Heart right ventricle (tissue), 16 donors: Measurements from ENCODE around the gene NEDD8. TPM values are rescaled to one million over a fixed set of nuclear protein-coding genes. Genes with fewer than 3 reads are reported as not detected.

Experiments
- ATAC-seq, 8 donors: fragments of 200-7000 bp; cut with Tn5 transposase; one replicate each; pipeline ENCODE4 v1.9.1; 2020; ENCODE audit warnings: mild to moderate bottlenecking in 8 of 8, moderate library complexity in 8 of 8, moderate number of reproducible peaks in 1 of 8
- DNase-seq, 2 donors: peaks; one replicate each; pipeline ENCODE4 v3.0.0-alpha.2; 2020
- H3K27ac ChIP-seq, 10 donors: fragments of 200-600 bp; sonication (generic) in 2 of 10; one replicate each; pipeline versions ENCODE4 v1.5.0 to v1.8.0; 2020 to 2022; ENCODE audit warnings: mild to moderate bottlenecking in 3 of 10
- H3K27me3 ChIP-seq, 7 donors: fragments of 200-600 bp; one replicate each; pipeline ENCODE4 v1.8.0; 2021 to 2022; ENCODE audit warnings: mild to moderate bottlenecking in 2 of 7
- H3K36me3 ChIP-seq, 9 donors: fragments of 200-600 bp; sonication (generic) in 1 of 9; one replicate each; pipeline versions ENCODE4 v1.5.0 to v1.8.0; 2020 to 2022; ENCODE audit warnings: mild to moderate bottlenecking in 2 of 9
- H3K4me1 ChIP-seq, 9 donors: fragments of 200-600 bp; sonication (generic) in 1 of 9; one replicate each; pipeline versions ENCODE4 v1.5.0 to v1.8.0; 2020 to 2022; ENCODE audit warnings: mild to moderate bottlenecking in 4 of 9
- H3K4me3 ChIP-seq, 10 donors: fragments of 200-600 bp; sonication (generic) in 2 of 10; one replicate each; pipeline versions ENCODE4 v1.5.0 to v1.8.0; 2020 to 2022; ENCODE audit warnings: mild to moderate bottlenecking in 7 of 10, moderate library complexity in 2 of 10
- H3K9me3 ChIP-seq, 11 donors: fragments of 200-600 bp in 10 of 11; sonication (generic) in 2 of 11; one replicate each; pipeline versions ENCODE4 v1.5.0 to v1.8.0; 2013 to 2022; ENCODE audit warnings: mild to moderate bottlenecking in 2 of 11, control low read depth in 1 of 11, moderate library complexity in 1 of 11
- WGBS, 2 donors: extraction: QIAGEN DNeasy Blood & Tissue Kit; methylation state at CpG; one replicate each; pipeline ENCODE4 v1.1.7; 2013; ENCODE audit warnings: inconsistent platforms in 1 of 2; 5-methylcytosine and 5-hydroxymethylcytosine counted together
- intact Hi-C, 10 donors: fragments of 100-400 bp; cut with DNase I; formaldehyde crosslinking; loops; one replicate each; pipeline versions ENCODE4 v1.11.1 to v1.14.2; 2022
- polyA plus RNA-seq, 2 donors: library from polyadenylated mRNA; stranded (reverse); fragments of 200-250 nt; gene quantifications; one replicate each; pipeline ENCODE4 v1.2.3, GENCODE V29; 2013
- total RNA-seq, 10 donors: library from RNA; stranded (reverse); fragmentation: NEBNext Ultra II Directional in 3 of 10; extraction: Animal tissue kit (Norgen Biotek cat#: 25700) in 3 of 10; gene quantifications; one replicate each; pipeline versions ENCODE4 v1.2.1 to v1.2.4, GENCODE V29; 2021 to 2023
- TF ChIP-seq, protein P1 (sequence below), 9 donors: fragments of 200-600 bp; sonication (generic) in 2 of 9; IDR thresholded peaks; one replicate each; pipeline versions ENCODE4 v1.5.0 to v1.8.0; 2021 to 2022; ENCODE audit warnings: antibody characterized with exemption in 9 of 9, mild to moderate bottlenecking in 5 of 9, moderate library complexity in 1 of 9
- donor health status: Arrhythmogenic right ventricular cardiomyopathy.
- donor health status: ischemic (EF 13 %, LVEDD 7.1; RV severe dilation, severe dysfunction).
- donor health status: healthy with polysubstance abuse.
- donor health status: DM: no; HTN: yes; CAD: no.
- donor health status: DM: no; HTN: no; CAD: no.
- donor health status: ischemic (EF 25% LVEDD 6.9; RV normal size, moderate dysfunction).
- donor health status: ischemic (EF 25% LVEDD 5.7; RV mildly dilated, moderate dysfunction).
- donor health status: healthy.
- donor health status: DM: yes; HTN: yes; CAD: no.
- donor health status: Ischemic cardiomyopathy.
- donor health status: ischemic (EF 35%, LVEDD 5.7; RV mildly dilated, moderate dysfunction).
- donor health status: nonischemic (EF 11% LVEDD 7.7; RV severe dilation, severe dysfunction).
- donor health status: DM: yes; HTN: yes; CAD: no.
- donor health status: PGD.
- donor health status: ischemic (EF 29% LVEDD 5.4; RV normal size, mild dysfunction).
- donor health status: nonischemic (EF 23%, LVEDD 6.1; RV moderate dilation, normal function).

Gene NEDD8
- total and polyA plus RNA-seq, 12 donors = 154 to 325 (median 199) TPM

DNA sequence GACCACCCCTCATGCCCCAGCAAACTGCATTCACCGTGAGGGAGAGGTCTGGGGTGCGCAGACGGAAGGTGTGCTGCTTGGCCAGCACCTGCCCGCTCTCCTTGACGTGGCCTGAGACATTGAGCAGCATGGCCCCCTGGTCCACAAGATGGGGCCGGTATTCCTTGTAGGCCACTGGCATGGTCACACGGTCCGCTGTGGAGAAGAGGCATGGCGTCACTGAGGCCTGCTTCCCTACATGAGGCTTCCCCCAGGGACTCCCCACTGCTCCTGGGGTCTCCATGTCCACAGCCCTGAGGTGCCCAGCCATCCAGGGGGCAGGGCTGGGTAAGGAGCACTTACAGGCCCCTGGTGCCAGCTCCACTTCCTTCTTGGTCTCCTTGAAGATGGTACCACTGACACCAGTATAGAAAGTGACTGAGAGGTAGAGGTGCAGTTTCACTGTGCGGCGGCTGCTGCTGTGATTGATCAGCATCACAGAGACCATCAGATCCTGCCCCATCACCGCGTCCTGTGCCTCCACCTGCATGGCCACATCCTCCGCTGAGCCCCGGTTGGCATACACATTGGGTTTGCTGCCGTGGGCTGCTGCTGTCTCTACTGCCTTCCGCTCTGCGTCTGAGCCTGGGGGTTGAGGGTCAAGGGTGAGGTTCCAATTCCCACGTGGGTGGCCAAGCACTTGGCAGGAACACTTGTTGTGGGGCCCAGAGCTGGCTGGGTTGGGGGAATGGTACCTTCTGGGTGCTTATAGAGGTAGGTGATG is 22.6 kb upstream of the NEDD8 start:
- no peak for ATAC-seq
- no peak overlapping the region for H3K27ac ChIP-seq
- 92 to 94% methylated on average over 19 of the region's 19 CpGs for WGBS, 2 donors

DNA sequence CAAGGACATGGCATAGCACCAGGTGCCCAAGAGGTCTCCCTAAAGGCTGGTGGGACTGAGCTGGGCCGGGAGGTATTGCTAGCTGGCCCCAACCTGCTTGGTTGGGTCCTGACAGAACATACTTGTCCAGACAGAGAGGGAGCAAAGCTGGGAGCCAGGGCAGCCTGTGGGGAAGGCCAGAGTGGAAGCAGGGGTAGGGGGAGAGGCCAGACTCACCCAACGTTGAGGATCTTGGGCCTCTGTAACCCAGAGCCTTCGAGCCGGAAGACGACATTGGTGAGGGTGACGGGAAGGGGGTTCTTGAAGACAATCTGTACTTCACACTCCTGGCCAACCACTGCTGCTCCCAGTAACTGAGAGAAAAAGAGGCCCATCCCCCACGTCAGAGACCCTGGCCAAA is 21.8 kb upstream of the NEDD8 start:
- DNase-seq = no peak
- TF ChIP-seq, protein P1, sequence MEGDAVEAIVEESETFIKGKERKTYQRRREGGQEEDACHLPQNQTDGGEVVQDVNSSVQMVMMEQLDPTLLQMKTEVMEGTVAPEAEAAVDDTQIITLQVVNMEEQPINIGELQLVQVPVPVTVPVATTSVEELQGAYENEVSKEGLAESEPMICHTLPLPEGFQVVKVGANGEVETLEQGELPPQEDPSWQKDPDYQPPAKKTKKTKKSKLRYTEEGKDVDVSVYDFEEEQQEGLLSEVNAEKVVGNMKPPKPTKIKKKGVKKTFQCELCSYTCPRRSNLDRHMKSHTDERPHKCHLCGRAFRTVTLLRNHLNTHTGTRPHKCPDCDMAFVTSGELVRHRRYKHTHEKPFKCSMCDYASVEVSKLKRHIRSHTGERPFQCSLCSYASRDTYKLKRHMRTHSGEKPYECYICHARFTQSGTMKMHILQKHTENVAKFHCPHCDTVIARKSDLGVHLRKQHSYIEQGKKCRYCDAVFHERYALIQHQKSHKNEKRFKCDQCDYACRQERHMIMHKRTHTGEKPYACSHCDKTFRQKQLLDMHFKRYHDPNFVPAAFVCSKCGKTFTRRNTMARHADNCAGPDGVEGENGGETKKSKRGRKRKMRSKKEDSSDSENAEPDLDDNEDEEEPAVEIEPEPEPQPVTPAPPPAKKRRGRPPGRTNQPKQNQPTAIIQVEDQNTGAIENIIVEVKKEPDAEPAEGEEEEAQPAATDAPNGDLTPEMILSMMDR (IDR thresholded peaks at IDR 0.05) = no peak

More for the DNA sequence above, 22.6 kb upstream of the NEDD8 start:
- TF ChIP-seq, protein P1 (IDR thresholded peaks at IDR 0.05) = no peak
- peaks cover 0 to 9% (median 0%) of the 10 kb centered on the region in 9 donors for H3K4me1 ChIP-seq
- no peak for DNase-seq
- no peaks in the 10 kb centered on the region for H3K9me3 ChIP-seq
- no peak overlapping the region for H3K4me3 ChIP-seq
- intact Hi-C loops = no loop called here
- H3K36me3 ChIP-seq = peaks cover 0 to 18% (median 0%) of the 10 kb centered on the region in 9 donors
- H3K27me3 ChIP-seq = no peaks in the 10 kb centered on the region

DNA sequence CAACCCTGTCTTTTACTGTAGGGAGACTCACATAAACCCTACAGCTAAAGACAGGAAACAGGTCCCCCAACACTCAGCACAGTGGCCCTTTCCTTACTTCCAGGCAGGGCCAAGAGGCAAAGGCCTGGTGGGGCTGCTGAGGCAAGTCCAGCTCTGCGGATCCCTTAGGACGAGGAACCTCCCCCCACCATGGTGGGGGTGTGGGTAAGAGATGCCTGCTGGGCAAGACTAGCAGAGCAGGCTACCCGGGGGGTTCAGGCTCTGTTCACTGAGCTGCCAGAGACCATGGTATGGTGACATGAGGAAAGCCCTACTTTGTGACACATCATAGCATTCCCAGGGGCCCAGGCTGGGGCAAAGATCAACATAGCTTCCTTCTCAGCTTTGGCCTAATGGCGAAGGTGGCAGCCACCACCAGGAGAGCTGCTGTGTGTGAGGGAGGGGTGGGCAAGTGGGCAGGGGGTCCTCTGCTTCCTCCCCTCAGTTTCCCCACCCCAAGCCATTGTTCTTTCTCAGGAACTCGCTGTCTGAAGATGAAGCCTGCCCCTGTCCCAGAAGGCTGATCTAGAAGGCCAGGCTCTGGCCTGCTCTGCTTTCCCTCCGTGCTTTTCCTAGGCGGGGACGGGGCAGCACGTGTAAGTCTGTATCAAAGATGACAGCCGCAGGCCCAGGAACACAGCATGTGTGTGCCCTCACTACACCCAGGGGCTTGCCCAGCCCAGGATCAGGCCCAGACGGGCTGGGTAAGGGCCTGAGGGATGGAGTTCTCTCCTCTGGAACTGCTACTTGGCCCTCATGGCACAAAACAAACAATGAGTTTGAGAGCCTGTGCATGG is 20.3 kb upstream of the NEDD8 start:
- Histone ChIP-seq H3K9me3 (no peaks in the 10 kb centered on the region), H3K27ac (no peak overlapping the region), H3K4me3 (no peak overlapping the region), H3K4me1 (peaks cover 0 to 9% (median 0%) of the 10 kb centered on the region in 9 donors), H3K36me3 (peaks cover 0 to 18% (median 0%) of the 10 kb centered on the region in 9 donors), H3K27me3 (no peaks in the 10 kb centered on the region)
- intact Hi-C loops = no loop called here
- TF ChIP-seq, protein P1 (IDR thresholded peaks at IDR 0.05) = no peak
- ATAC-seq (no peak), DNase-seq (no peak)
- 81 to 83% methylated on average over 11 of the region's 11 CpGs for WGBS, 2 donors

More for the DNA sequence above, 21.8 kb upstream of the NEDD8 start:
- H3K27me3 ChIP-seq = no peaks in the 10 kb centered on the region
- H3K9me3 ChIP-seq = no peaks in the 10 kb centered on the region
- no peak for ATAC-seq
- WGBS, 2 donors = 83 to 90% methylated on average over 7 of the region's 7 CpGs
- intact Hi-C loops = no loop called here
- H3K4me1 ChIP-seq = peaks cover 0 to 9% (median 0%) of the 10 kb centered on the region in 9 donors
- no peak overlapping the region for H3K4me3 ChIP-seq
- H3K36me3 ChIP-seq = peaks cover 0 to 18% (median 0%) of the 10 kb centered on the region in 9 donors
- no peak overlapping the region for H3K27ac ChIP-seq

DNA sequence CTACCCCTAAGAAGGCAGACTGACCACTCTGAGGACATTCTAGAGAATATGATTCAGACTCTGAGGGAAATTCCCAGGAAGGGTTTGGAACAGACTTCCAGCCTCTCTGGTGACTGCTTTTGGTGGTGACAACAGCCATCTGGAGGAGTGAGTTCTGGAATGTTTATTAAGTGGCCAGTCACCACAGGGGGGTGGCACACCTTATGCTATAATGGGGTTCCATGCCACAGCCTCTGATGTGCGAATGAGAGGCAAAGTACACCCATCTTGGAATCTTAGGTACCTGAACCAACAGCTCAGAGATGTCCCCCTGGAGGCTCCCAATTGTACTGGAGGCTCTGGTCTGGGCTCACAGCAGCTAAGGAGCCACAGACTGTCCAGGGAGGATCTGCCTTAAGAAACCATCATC is 19.7 kb upstream of the NEDD8 start:
- Histone ChIP-seq H3K27ac (no peak overlapping the region), H3K4me3 (no peak overlapping the region), H3K9me3 (no peaks in the 10 kb centered on the region), H3K36me3 (peaks cover 0 to 18% (median 0%) of the 10 kb centered on the region in 9 donors), H3K4me1 (peaks cover 0 to 12% (median 0%) of the 10 kb centered on the region in 9 donors), H3K27me3 (no peaks in the 10 kb centered on the region)
- TF ChIP-seq, protein P1 (IDR thresholded peaks at IDR 0.05) = no peak
- ATAC-seq (no peak), DNase-seq (no peak)
- WGBS, 2 donors = 66 to 80% methylated on average over 1 of the region's 1 CpG
- intact Hi-C loops = no loop called here
